ENCODE results near the gene ALDH1A1.

Gene ALDH1A1

DNA sequence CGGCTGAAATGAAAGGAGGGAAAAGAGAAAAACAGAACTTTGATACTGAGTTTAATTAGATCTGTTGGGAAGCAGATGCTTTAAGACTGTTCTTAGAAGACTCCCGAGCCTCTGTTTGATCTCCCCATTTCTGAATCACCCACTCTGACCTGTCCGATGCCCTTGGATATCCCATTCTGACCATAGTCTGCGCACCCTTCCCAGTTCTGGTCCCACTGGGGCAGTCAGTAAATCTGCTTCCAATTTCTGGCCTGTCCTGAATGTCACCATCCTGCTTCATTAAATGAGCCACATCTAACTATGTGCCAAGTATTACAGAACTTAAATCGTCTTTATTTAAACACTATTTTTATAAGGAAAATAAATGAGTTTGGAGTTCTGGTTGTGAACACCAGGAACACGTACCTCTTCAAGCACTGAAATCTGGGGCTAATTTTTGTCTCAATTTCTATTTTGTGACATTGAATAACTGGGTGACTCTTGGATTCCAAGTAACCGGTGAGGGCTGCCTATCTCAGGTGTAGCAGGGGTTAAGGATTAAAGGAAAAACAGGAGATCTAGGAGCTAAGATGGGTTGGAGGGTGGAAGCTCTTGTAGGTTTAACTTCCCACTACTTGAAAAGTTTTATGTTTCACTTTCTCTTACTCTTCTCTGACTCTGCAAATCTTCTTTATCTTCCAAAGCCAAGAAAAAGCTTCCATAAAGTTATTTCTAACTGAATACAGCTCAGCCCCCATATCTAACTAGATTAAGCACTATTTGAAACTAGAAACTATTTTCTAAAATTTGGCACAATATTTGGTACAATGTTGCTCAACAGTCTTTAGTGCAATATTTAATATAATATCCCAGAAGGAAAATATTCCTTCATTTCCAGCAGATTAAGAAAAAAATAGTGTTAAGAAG lies 40.1 kb downstream of the ALDH1A1 start:
- no peak for DNase-seq (ENCODE audit: insufficient read length, low spot score)
- TF ChIP-seq, protein P1, sequence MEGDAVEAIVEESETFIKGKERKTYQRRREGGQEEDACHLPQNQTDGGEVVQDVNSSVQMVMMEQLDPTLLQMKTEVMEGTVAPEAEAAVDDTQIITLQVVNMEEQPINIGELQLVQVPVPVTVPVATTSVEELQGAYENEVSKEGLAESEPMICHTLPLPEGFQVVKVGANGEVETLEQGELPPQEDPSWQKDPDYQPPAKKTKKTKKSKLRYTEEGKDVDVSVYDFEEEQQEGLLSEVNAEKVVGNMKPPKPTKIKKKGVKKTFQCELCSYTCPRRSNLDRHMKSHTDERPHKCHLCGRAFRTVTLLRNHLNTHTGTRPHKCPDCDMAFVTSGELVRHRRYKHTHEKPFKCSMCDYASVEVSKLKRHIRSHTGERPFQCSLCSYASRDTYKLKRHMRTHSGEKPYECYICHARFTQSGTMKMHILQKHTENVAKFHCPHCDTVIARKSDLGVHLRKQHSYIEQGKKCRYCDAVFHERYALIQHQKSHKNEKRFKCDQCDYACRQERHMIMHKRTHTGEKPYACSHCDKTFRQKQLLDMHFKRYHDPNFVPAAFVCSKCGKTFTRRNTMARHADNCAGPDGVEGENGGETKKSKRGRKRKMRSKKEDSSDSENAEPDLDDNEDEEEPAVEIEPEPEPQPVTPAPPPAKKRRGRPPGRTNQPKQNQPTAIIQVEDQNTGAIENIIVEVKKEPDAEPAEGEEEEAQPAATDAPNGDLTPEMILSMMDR (IDR thresholded peaks at IDR 0.05; ENCODE audit: insufficient read depth, missing control alignments) = no peak
- no peak for FAIRE-seq

DNA sequence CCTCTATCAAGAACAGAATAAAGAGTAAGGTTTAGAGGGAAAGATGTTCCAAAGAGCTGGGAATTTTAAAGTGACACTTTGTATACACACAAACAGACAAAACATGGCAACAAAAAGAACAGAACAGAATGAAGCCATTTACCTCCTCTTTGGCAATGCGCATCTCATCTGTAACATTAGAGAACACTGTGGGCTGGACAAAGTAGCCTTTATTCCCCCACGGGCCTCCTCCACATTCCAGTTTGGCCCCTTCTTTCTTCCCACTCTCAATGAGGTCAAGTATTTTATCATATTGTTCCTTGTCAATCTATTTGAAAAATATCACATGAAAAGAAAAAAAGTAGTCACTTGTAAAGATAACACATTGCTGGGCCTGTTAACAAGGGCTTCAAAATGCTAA lies 41.0 kb downstream of the ALDH1A1 start:
- FAIRE-seq (no peak), DNase-seq (ENCODE audit: insufficient read length, low spot score) (no peak)
- TF ChIP-seq, protein P1 (IDR thresholded peaks at IDR 0.05; ENCODE audit: insufficient read depth, missing control alignments) = no peak

GRCh38 chr9:72911247-72911775 lies 41.5 kb downstream of the ALDH1A1 start:
- TF ChIP-seq, protein P1 (IDR thresholded peaks at IDR 0.05; ENCODE audit: insufficient read depth, missing control alignments) = no peak
- FAIRE-seq = no peak

DNA sequence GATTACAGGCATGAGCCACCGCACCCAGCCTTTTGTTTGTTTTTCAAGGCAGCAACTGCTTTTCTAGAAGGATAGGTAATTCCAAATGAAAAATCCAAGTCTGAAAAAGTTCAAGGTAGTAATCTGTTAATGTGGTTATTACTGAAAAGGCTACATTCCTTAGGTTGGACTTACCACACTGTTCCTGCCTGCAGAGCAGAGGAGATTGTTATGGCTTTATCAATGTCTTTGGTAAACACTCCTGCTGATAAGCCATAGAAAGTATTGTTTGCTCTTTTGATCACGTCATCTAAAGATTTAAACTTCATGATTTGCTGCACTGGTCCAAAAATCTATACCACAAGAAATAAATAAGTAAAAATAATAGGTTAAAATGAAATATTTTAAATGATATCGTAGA lies 43.4 kb downstream of the ALDH1A1 start:
- FAIRE-seq (no peak), DNase-seq (ENCODE audit: insufficient read length, low spot score) (no peak)
- TF ChIP-seq, protein P1 (IDR thresholded peaks at IDR 0.05; ENCODE audit: insufficient read depth, missing control alignments) = no peak

More at GRCh38 chr9:72911247-72911775, 41.5 kb downstream of the ALDH1A1 start:
- DNase-seq (ENCODE audit: insufficient read length, low spot score) = no peak

DNA sequence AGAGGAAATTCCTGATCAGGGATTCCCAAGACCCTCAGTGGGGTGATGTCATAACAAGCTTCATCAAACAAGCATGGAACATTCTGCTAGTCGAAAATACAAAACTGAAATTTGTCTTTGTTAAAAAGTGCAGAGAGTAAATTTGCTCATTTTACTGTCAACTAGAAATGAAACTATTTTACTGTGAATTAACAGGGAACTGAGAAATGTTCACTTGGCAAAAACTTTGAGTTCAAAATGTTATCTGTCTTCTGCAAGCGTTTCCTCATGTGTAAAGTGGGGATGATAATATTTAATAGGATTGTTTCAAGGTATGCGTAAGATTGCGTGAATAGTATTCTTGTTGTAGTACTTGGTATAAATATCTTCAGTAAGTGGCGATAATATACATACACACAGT lies 45.4 kb downstream of the ALDH1A1 start:
- TF ChIP-seq, protein P1 (IDR thresholded peaks at IDR 0.05; ENCODE audit: insufficient read depth, missing control alignments) = no peak
- no peak for DNase-seq (ENCODE audit: insufficient read length, low spot score)
- FAIRE-seq = no peak

- TF ChIP-seq, protein P1 (IDR thresholded peaks at IDR 0.05; ENCODE audit: insufficient read depth, missing control alignments) = no peak
- DNase-seq (ENCODE audit: insufficient read length, low spot score) = no peak
- FAIRE-seq = no peak
Measured at GRCh38 chr9:72906810-72907209, 46.0 kb downstream of the ALDH1A1 start.

Data from D721Med (cell line).